ENCODE measurements around the gene MYO1D. TPM values are rescaled to one million over a fixed set of nuclear protein-coding genes. Genes with fewer than 3 reads are reported as not detected.
A peak's percentile ranks its signal among the peaks of the same experiment; 100 is the strongest.

The MYO1D gene
- total and polyA plus RNA-seq, 12 donors, result 13.6 to 103 (median 59.8) TPM

GRCh38 chr17:32820440-32820839, 56.5 kb downstream of the MYO1D start:
- H3K9me3 ChIP-seq (replicated peaks in 1 of 3), result no peaks in the 10 kb centered on the region
- H3K4me1 ChIP-seq (replicated peaks in 1 of 2), result peaks cover 4 to 8% of the 10 kb centered on the region in 2 donors
- WGBS, 4 donors, result 95 to 98% (median 97%) methylated on average over 2 of the region's 2 CpGs
- intact Hi-C loops (cut with DNase I), result no loop called here
- no peaks in the 10 kb centered on the region for H3K36me3 ChIP-seq (replicated peaks in 1 of 2)
- H3K27me3 ChIP-seq, result no peaks in the 10 kb centered on the region
- H3K4me3 ChIP-seq, result no peak overlapping the region
- no peak for DNase-seq
- TF ChIP-seq CTCF (IDR thresholded peaks at IDR 0.05) (no peak), POLR2A (IDR thresholded peaks at IDR 0.05) (no peak)
- no peak overlapping the region for H3K27ac ChIP-seq

- Histone ChIP-seq H3K4me3 (no peak overlapping the region), H3K36me3 (replicated peaks in 1 of 2) (no peaks in the 10 kb centered on the region), H3K27ac (no peak overlapping the region), H3K9me3 (replicated peaks in 1 of 3) (no peaks in the 10 kb centered on the region), H3K27me3 (no peaks in the 10 kb centered on the region), H3K4me1 (replicated peaks in 1 of 2) (peaks cover 4 to 8% of the 10 kb centered on the region in 2 donors)
- WGBS, 4 donors, result 86 to 93% (median 88%) methylated on average over 2 of the region's 2 CpGs
- TF ChIP-seq POLR2A (IDR thresholded peaks at IDR 0.05) (no peak), CTCF (IDR thresholded peaks at IDR 0.05) (no peak)
- no peak for DNase-seq
- intact Hi-C loops (cut with DNase I), result loop anchor here in 1 of 2 donors (10.0 kb wide), 1 partner anchor 45 kb away; no protein-coding TSS in a partner anchor
Measured at GRCh38 chr17:32819787-32820186, 57.1 kb downstream of the MYO1D start.

DNA sequence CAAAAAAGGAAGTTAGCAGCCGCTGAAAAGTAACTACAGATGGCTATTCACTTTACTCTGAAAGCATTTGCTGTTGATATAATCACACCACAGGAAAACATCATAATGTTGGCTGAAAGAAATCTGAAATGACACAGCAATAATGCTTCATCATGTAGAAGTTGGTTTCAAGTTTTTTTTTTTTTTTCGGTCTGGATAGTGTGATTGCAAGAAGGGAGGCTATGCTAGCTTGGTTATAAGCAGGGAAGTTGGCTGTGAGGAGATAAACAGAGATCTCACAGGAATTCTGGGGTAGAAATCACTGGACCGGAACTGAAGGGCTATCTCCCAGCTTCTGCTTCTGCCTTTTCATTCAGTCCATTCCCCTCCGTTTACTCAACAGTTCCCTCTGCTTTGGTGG, 57.9 kb downstream of the MYO1D start:
- WGBS, 4 donors, result 59 to 71% (median 67%) methylated on average over 4 of the region's 4 CpGs
- Histone ChIP-seq H3K27me3 (no peaks in the 10 kb centered on the region), H3K27ac (peak overlapping the region in 2 of 5 donors; percentile 26 to 32), H3K4me1 (replicated peaks in 1 of 2) (peaks cover 4 to 8% of the 10 kb centered on the region in 2 donors), H3K9me3 (replicated peaks in 1 of 3) (no peaks in the 10 kb centered on the region), H3K36me3 (replicated peaks in 1 of 2) (no peaks in the 10 kb centered on the region), H3K4me3 (no peak overlapping the region)
- no peak for DNase-seq
- TF ChIP-seq CTCF (IDR thresholded peaks at IDR 0.05) (no peak), POLR2A (IDR thresholded peaks at IDR 0.05) (no peak)
- intact Hi-C loops (cut with DNase I), result loop anchor here in 1 of 2 donors (10.0 kb wide), 1 partner anchor 46 kb away; no protein-coding TSS in a partner anchor

- H3K27me3 ChIP-seq, result no peaks in the 10 kb centered on the region
- H3K9me3 ChIP-seq (replicated peaks in 1 of 3), result no peaks in the 10 kb centered on the region
- no peak overlapping the region for H3K27ac ChIP-seq
- WGBS, 4 donors, result 75 to 85% (median 80%) methylated on average over 3 of the region's 3 CpGs
- no peak overlapping the region for H3K4me3 ChIP-seq
- TF ChIP-seq CTCF (IDR thresholded peaks at IDR 0.05) (no peak), POLR2A (IDR thresholded peaks at IDR 0.05) (no peak)
- no peak for DNase-seq
- no peaks in the 10 kb centered on the region for H3K36me3 ChIP-seq (replicated peaks in 1 of 2)
- no peaks in the 10 kb centered on the region for H3K4me1 ChIP-seq (replicated peaks in 1 of 2)
- intact Hi-C loops (cut with DNase I), result loop anchor here in 1 of 2 donors (10.0 kb wide), 1 partner anchor 49 kb away; no protein-coding TSS in a partner anchor
Measured at GRCh38 chr17:32815460-32815859, 61.5 kb downstream of the MYO1D start.

All from adrenal gland (tissue), 12 donors.